ENCODE measurements around the gene PTGDS.

DNA sequence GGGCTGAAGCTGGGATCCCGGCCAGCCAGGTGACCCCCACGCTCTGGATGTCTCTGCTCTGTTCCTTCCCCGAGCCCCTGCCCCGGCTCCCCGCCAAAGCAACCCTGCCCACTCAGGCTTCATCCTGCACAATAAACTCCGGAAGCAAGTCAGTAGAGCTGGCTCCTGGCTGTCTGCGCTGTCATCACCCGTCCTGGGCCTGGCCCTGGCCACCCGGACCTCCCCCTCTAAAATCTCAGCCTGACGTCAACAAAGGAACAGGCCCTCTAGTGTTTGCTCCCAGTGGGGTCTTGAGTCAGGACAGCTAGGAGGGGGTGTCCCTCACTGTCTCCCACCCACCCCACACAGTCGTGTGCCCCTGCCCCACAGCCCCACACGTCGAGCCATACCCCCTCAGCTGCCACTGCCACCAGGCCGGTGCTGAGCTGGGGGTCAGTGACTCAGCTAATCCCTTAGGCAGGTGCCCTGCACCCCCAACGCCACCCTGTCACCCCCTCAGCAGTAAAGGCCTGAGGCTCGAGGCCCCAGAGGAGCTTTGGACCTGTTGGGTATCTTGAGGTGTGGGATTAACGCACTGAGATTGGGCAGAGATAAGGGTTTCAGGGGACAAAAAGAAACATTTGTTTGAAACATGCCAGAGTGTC lies 4.4 kb downstream of the PTGDS start:
- TF ChIP-seq CREB1 (IDR thresholded peaks at IDR 0.05; ENCODE audit: low read depth) (no peak), ZBED1 (IDR thresholded peaks at IDR 0.05; ENCODE audit: borderline replicate concordance) (no peak)
